HEK293T (cell line): ENCODE measurements around the gene FUBP3.

Experiments used
- CTBP1 ChIP-seq: fragments of 450-650 bp; IDR thresholded peaks from 2 replicates; pipeline ENCODE4 v1.6.1; 2016; ENCODE audit warnings: borderline replicate concordance
- ELF4 ChIP-seq: fragments of 450-650 bp; IDR thresholded peaks from 2 replicates; pipeline ENCODE4 v1.6.1; 2017; ENCODE audit warnings: antibody characterized with exemption
- FOXK2 ChIP-seq: fragments of 450-650 bp; IDR thresholded peaks from 2 replicates; pipeline ENCODE4 v1.6.1; 2016; ENCODE audit warnings: mild to moderate bottlenecking
- FOXM1 ChIP-seq: fragments of 450-650 bp; IDR thresholded peaks from 2 replicates; pipeline ENCODE4 v1.6.1; 2017; ENCODE audit warnings: mild to moderate bottlenecking, borderline replicate concordance
- HDGF ChIP-seq: fragments of 450-650 bp; IDR thresholded peaks from 2 replicates; pipeline ENCODE4 v1.6.1; 2017; ENCODE audit warnings: antibody characterized with exemption, borderline replicate concordance
- NFRKB ChIP-seq: fragments of 450-650 bp; IDR thresholded peaks from 2 replicates; pipeline ENCODE4 v1.6.1; 2016; ENCODE audit warnings: mild to moderate bottlenecking, moderate library complexity
- SP1 ChIP-seq: fragments of 450-650 bp; IDR thresholded peaks from 2 replicates; pipeline ENCODE4 v1.6.1; 2017
- SUZ12 ChIP-seq: fragments of 450-650 bp; IDR thresholded peaks from 2 replicates; pipeline ENCODE4 v1.6.1; 2016; ENCODE audit warnings: mild to moderate bottlenecking
- ZNF384 ChIP-seq: fragments of 450-650 bp; IDR thresholded peaks from 2 replicates; pipeline ENCODE4 v1.6.1; 2016

- TF ChIP-seq SP1 (no peak), FOXM1 (no peak), FOXK2 (no peak), CTBP1 (no peak), ELF4 (no peak), SUZ12 (no peak), ZNF384 (no peak), HDGF (no peak), NFRKB (no peak)
Observed at GRCh38 chr9:130631331-130632080, 52.1 kb downstream of the FUBP3 start.
